T-helper 2 cell treated with Interferon-gamma antibody and Interleukin-4, amounts not matched to agents 5 μg/mL and 100 μg/mL, for 36 hours (primary cell): ENCODE data around the gene TACSTD2.

Source experiments
- DNase-seq: peaks from one replicate; pipeline ENCODE4 v3.0.0; 2021; ENCODE audit warnings: low spot score
- H3K27ac Mint-ChIP-seq: one replicate; pipeline ENCODE4 v1.8.0; 2021; ENCODE audit warnings: mild to moderate bottlenecking, mixed read lengths
- H3K27me3 Mint-ChIP-seq: one replicate; pipeline ENCODE4 v1.8.0; 2021; ENCODE audit warnings: low read depth, mixed read lengths
- H3K36me3 Mint-ChIP-seq: one replicate; pipeline ENCODE4 v1.8.0; 2021; ENCODE audit warnings: low read depth, mixed read lengths
- H3K4me1 Mint-ChIP-seq: one replicate; pipeline ENCODE4 v1.8.0; 2021; ENCODE audit warnings: low read depth, mixed read lengths
- H3K4me3 Mint-ChIP-seq: one replicate; pipeline ENCODE4 v1.8.0; 2022; ENCODE audit warnings: mild to moderate bottlenecking, moderate library complexity, mixed read lengths
- H3K9me3 Mint-ChIP-seq: one replicate; pipeline ENCODE4 v1.8.0; 2021; ENCODE audit warnings: mixed read lengths

The TACSTD2 gene

DNA sequence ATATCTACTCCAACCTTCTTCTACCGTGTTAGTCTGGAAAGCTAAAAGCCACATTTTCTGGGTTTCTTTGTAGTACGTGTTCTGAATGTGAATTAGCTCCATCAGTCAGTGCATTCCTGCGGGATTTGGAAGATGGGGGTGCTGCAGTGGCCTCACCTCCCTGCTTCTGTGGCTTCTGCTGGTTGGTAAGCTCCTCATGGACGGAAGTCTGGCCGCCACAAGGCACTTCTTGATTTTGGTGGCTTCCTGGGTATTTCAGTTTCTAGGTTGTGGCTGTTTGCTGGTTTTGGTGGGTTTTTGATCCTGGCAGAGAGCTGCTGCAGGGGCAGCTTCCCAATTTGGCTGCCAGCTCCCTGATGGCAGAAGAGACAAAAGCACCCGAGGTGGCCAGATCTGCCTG is 20.9 kb upstream of the TACSTD2 start:
- no peak for DNase-seq
- peaks cover 4% of the 10 kb centered on the region for H3K4me1 Mint-ChIP-seq
- no peaks in the 10 kb centered on the region for H3K9me3 Mint-ChIP-seq
- no peak overlapping the region for H3K4me3 Mint-ChIP-seq
- no peak overlapping the region for H3K27ac Mint-ChIP-seq
- H3K27me3 Mint-ChIP-seq = peaks cover 55% of the 10 kb centered on the region
- no peaks in the 10 kb centered on the region for H3K36me3 Mint-ChIP-seq

DNA sequence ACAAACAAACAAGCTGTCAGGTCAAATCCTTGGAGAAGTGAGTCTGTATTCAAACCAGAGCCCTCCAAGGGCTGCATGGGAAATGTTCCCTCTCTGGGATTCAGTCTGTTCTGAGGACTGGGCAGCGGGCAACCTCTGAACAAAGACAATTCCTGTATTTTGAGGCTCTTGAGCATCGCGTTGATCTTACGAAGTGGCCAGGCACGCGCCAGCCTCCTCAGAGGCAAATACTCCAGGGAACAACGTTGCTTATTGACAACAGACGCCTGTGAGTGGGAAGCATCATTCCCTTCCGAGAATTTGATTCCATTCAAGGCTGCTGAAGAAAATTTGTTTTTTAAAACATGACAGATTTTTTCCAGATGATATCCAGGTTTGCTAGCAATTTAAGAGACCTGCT is 20.0 kb upstream of the TACSTD2 start:
- Mint-ChIP-seq H3K4me1 (peaks cover 4% of the 10 kb centered on the region), H3K36me3 (no peaks in the 10 kb centered on the region), H3K9me3 (no peaks in the 10 kb centered on the region), H3K27ac (no peak overlapping the region), H3K27me3 (peaks cover 51% of the 10 kb centered on the region), H3K4me3 (no peak overlapping the region)
- no peak for DNase-seq

DNA sequence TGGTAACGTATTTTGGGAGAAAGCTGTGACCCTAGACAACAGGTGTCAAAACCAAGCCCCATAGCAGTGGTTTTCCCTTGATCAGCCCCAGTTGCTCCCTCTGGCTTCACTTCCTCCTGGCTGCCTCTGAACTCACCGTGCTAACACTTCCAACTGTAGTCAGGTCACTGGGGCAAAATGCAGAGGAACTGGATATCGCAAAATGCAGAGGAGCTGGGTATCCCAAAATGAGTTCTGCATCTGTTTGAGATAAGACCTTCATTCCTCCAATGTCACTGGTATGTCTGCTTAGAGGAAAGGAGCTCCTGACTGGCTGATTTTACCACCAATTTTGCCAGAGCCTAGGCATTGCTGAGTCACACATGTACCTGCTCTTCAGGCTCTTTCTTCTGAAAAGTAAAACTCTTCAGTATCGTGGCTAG is 19.6 kb upstream of the TACSTD2 start:
- Mint-ChIP-seq H3K4me3 (no peak overlapping the region), H3K27me3 (peaks cover 50% of the 10 kb centered on the region), H3K36me3 (no peaks in the 10 kb centered on the region), H3K4me1 (peaks cover 4% of the 10 kb centered on the region), H3K9me3 (no peaks in the 10 kb centered on the region), H3K27ac (no peak overlapping the region)
- no peak for DNase-seq

DNA sequence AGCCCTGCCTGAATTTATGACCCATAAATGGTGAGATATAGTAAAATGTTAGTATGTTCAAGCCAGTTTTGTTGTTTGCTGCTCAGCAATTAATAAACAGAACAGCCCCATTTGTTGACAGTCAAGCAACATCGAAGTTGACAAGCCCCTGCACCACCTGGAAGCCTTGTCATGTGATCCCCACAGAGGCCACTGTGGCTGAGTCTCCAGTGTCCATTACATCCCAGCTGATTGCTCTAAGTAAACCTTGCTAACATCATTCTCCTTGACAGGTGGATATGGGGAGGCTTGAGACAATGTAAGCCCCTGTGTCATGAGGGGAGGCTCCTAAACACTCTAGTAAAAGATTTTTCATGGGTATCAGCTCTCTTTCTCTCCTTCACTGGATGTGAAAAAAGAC is 17.5 kb upstream of the TACSTD2 start:
- peaks cover 48% of the 10 kb centered on the region for H3K27me3 Mint-ChIP-seq
- DNase-seq = no peak
- no peaks in the 10 kb centered on the region for H3K36me3 Mint-ChIP-seq
- H3K4me1 Mint-ChIP-seq = peaks cover 4% of the 10 kb centered on the region
- no peak overlapping the region for H3K4me3 Mint-ChIP-seq
- H3K9me3 Mint-ChIP-seq = no peaks in the 10 kb centered on the region
- no peak overlapping the region for H3K27ac Mint-ChIP-seq

DNA sequence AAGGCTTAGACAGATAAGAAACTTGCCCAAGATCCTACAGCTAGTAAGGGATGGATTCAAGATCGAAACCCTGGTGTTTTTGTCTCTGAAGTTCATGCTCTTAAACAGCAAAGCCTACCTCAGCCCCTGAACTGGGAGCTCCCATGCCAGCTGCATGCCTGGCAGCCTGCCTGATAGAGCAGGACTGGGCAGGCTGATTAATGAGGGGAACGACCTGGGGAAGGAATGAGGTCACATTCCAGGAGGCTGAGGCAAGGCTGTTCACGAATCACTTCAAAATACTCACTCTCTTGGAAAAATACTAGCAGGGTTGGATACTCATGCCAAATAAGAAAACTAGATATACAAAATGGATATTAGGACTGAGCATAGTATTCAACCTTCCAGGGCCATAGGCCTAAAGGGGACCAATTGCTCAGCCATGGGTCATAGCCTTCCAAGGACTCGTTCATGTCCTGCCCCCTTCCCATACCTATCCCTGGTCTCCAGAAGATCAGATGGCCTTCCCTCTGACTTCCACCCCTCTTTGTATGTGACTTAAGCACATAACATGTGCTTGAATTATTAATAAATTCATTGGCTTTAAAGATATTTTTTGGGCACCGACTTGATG is 15.6 kb upstream of the TACSTD2 start:
- Mint-ChIP-seq H3K4me1 (peaks cover 1% of the 10 kb centered on the region), H3K27me3 (peaks cover 42% of the 10 kb centered on the region), H3K27ac (no peak overlapping the region)

DNA sequence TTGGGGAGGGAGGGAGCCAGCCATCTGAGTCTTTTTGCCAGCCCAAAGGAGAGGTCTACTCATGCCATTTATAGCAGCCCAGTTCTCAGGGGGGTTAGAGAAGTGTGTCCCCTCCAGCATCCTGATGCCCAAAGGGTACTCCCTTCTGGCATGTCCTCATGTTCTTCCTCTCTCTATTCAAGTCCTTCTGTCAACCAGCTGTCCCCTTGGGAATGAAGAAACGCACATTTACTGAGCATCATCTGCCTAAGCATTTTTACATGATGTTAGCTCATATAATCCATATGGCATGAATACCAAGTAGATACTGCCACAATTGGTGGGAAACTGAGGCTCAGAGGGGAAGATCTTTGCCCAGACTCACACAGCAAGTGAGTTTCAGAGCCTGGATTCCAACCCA is 14.8 kb upstream of the TACSTD2 start:
- no peaks in the 10 kb centered on the region for H3K9me3 Mint-ChIP-seq
- no peak overlapping the region for H3K27ac Mint-ChIP-seq
- H3K4me1 Mint-ChIP-seq = no peaks in the 10 kb centered on the region
- DNase-seq = no peak
- H3K27me3 Mint-ChIP-seq = peaks cover 40% of the 10 kb centered on the region
- H3K4me3 Mint-ChIP-seq = no peak overlapping the region
- no peaks in the 10 kb centered on the region for H3K36me3 Mint-ChIP-seq

More for the DNA sequence above, 15.6 kb upstream of the TACSTD2 start:
- no peak for DNase-seq
- Mint-ChIP-seq H3K9me3 (no peaks in the 10 kb centered on the region), H3K36me3 (no peaks in the 10 kb centered on the region), H3K4me3 (no peak overlapping the region)

DNA sequence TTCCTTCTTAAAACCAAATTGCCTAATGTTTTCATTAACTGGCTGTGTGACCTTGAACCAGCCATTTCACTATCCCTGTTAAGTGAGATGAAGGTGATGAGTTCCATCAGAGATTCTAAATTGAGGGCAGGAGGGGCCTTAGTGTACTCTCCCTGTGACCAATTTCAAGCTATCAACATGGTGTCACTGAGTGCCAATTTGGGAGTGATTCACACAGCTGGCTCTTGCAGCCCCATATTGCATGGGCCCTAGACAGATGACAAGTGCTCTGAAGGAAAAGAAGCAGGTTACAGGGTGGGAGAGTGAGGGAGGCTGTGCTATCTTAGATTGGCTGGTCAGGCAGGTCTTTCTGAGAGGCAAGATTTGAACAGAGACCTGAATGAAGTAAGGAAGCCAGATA is 13.0 kb upstream of the TACSTD2 start:
- DNase-seq = no peak
- Mint-ChIP-seq H3K27ac (no peak overlapping the region), H3K27me3 (peaks cover 48% of the 10 kb centered on the region), H3K4me1 (peaks cover 7% of the 10 kb centered on the region), H3K36me3 (no peaks in the 10 kb centered on the region), H3K4me3 (no peak overlapping the region), H3K9me3 (no peaks in the 10 kb centered on the region)

DNA sequence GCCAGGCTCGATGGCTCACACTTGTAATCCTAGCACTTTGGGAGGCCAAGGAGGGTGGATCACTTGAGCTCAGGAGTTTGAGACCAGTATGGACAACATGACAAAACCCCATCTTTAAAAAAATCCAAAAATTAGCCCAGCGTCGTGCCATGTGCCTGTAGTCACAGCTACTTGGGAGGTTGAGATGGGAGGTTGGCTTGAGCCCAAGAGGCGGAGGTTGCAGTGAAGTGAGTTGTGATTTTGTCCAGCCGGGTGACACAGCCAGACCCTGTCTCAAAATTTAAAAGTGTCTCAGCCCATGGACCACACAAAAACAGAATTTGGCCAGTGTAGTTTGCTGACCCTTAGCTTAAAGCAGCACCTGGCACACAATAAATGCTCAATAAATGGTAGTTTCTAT is 11.3 kb upstream of the TACSTD2 start:
- H3K9me3 Mint-ChIP-seq = no peaks in the 10 kb centered on the region
- DNase-seq = no peak
- H3K27me3 Mint-ChIP-seq = peaks cover 50% of the 10 kb centered on the region
- H3K27ac Mint-ChIP-seq = no peak overlapping the region
- no peak overlapping the region for H3K4me3 Mint-ChIP-seq
- H3K36me3 Mint-ChIP-seq = no peaks in the 10 kb centered on the region
- peaks cover 18% of the 10 kb centered on the region for H3K4me1 Mint-ChIP-seq

DNA sequence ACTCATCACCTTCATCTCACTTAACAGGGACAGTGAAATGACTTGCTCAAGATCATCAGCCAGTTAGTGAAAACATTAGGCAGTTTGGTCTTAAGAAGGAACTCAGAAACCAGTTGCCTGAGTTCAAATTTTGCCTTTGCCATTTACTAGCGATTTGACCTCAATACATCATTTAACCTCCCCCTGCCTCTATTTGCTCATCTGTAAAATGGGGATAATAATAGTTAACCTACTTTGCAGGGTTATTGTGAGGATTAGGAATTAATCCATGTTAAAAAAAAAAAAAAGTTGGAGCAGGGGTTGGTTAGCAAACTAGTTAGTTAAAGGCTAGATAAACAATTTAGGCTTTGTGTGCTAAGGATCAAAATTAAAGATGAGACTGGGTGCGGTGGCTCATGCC is 10.6 kb upstream of the TACSTD2 start:
- Mint-ChIP-seq H3K36me3 (no peaks in the 10 kb centered on the region), H3K4me3 (no peak overlapping the region), H3K4me1 (peaks cover 18% of the 10 kb centered on the region), H3K27ac (no peak overlapping the region), H3K27me3 (peaks cover 46% of the 10 kb centered on the region), H3K9me3 (no peaks in the 10 kb centered on the region)
- no peak for DNase-seq

DNA sequence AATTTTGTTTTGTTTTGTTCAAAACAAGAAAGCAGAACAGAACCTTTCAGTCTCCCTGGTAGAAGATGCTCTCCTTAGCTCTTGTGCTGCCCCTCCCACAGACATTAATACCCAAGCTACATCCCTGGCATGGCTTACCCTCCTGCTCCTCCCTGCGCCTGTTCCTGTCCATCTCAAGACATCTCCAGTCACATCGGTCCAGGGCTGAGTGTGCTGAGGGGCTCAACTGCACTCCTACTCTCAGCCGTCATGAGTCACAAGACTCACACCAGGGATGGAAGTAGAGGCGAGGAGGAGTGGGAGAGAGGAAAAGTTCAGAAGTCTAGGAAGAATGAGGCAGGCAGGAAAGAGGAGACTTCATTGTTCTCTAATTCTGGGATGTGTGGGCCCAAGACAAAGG is 9.2 kb upstream of the TACSTD2 start:
- Mint-ChIP-seq H3K4me3 (no peak overlapping the region), H3K27me3 (peaks cover 41% of the 10 kb centered on the region), H3K27ac (no peak overlapping the region), H3K4me1 (peaks cover 18% of the 10 kb centered on the region), H3K9me3 (no peaks in the 10 kb centered on the region), H3K36me3 (no peaks in the 10 kb centered on the region)
- DNase-seq = no peak

DNA sequence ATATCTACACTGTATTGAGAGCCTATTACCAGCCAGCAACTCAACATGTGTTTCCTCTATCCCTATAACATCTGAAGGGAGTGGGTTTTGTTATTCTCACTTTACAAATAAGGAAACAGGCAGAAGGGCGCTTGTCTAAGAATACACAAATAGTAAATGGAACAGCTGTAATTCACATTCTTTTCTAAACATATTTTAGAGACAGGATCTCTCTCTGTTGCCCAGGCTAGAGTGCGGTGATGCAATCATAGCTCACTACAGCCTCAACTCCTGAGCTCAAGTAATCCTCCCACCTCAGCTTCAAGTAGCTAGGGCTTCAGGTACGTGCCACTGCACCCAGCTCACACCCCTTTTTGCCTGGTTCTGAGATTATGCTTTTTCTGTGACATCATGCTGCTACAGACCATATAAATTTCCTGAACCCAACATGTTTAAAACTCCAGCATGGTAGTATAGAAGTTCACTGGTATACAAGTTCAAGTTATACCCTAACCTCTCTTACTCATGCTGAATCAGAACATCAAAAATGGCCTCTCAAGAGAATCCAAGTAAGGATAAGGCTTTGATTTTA is 8.6 kb upstream of the TACSTD2 start:
- DNase-seq = no peak
- no peaks in the 10 kb centered on the region for H3K36me3 Mint-ChIP-seq
- no peaks in the 10 kb centered on the region for H3K9me3 Mint-ChIP-seq
- H3K4me1 Mint-ChIP-seq = peaks cover 18% of the 10 kb centered on the region
- H3K27me3 Mint-ChIP-seq = peaks cover 39% of the 10 kb centered on the region
- H3K4me3 Mint-ChIP-seq = no peak overlapping the region
- no peak overlapping the region for H3K27ac Mint-ChIP-seq

DNA sequence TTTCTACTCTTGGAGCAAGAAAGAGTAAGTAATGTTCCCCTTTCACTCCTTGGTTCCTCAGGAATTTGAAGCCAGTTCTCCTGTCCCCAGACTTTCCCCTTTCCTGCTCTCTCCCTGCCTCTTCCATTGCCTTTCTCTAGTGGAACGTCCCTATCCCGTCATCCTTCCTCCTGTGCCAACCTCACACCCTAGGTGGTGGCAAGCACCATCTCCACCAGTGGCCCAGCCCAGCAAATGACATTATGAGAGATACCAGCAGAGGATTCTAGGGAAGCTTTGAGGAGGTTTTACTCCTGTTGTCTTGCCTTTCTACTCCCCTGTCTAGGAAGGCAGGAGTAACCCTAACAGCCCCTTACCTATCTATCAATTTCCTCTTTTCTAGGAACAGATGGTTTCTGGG is 8.1 kb upstream of the TACSTD2 start:
- no peak overlapping the region for H3K4me3 Mint-ChIP-seq
- no peaks in the 10 kb centered on the region for H3K36me3 Mint-ChIP-seq
- no peaks in the 10 kb centered on the region for H3K9me3 Mint-ChIP-seq
- no peak for DNase-seq
- peaks cover 36% of the 10 kb centered on the region for H3K27me3 Mint-ChIP-seq
- peaks cover 18% of the 10 kb centered on the region for H3K4me1 Mint-ChIP-seq
- H3K27ac Mint-ChIP-seq = no peak overlapping the region

DNA sequence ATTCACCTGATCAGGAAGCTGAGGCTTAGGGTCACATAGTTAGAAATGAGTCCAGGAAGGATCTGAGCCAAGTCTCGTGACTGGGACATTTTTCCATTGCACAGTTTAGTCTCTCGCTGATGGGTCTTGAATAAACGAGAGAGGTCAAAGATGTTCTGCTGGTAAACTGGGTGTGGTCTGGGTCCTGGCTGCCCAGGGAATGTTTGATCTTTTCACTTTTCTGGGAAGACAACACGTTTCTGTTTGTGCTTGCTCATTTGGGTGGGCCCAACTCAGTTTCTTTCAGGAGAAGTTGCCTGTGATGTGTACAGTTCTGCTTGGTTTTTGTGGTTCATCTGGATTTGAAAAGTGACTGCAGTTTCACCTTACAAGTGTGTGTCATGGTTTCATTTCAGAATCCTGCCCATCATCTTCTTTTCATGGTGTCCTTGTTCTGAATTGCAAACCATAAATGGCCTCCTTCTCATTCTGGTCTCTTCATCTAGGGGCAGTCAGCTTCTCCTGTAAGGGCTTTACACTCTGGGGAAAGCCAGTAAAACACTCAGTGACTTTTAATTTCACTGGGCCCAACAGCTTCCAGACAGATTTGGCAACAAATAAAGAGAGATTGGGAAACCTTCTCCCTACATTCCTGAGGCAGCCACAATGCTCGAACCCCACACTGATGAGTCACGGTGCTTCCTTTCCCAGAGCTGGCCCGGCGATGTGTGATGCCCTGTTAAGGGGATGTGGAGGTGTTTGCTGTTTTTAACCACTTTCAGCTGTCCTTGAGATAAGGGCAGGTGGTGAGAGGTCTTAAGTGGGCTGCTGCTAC is 7.2 kb upstream of the TACSTD2 start:
- peak overlapping the region; percentile 11 for H3K4me3 Mint-ChIP-seq

DNA sequence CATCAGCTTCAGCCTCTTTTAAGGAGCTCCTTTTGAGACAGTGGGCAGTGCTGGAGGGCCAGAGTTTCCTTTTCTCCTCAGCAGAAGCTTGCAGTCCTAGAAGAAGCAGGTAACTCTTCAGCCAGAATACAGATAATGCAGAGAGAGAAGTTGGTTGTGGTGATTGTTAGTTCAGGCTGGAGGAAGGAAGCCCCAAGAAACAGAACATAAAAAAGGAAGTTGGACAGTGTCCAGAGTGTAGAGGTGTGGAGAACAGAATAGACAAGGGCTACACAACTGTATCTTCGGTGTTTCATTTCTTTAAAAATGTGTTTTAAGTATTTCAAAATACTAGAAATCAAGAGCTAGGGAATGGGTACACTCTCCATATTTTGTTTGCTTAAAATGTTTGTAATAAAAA is 6.4 kb upstream of the TACSTD2 start:
- DNase-seq = no peak
- H3K36me3 Mint-ChIP-seq = no peaks in the 10 kb centered on the region
- no peak overlapping the region for H3K4me3 Mint-ChIP-seq
- peaks cover 18% of the 10 kb centered on the region for H3K4me1 Mint-ChIP-seq
- H3K27ac Mint-ChIP-seq = no peak overlapping the region
- peaks cover 38% of the 10 kb centered on the region for H3K27me3 Mint-ChIP-seq
- H3K9me3 Mint-ChIP-seq = no peaks in the 10 kb centered on the region

More for the DNA sequence above, 7.2 kb upstream of the TACSTD2 start:
- Mint-ChIP-seq H3K27me3 (peaks cover 38% of the 10 kb centered on the region), H3K27ac (peak overlapping the region; percentile 12), H3K4me1 (peaks cover 18% of the 10 kb centered on the region), H3K9me3 (no peaks in the 10 kb centered on the region), H3K36me3 (no peaks in the 10 kb centered on the region)
- peak; percentile 24 for DNase-seq
